Activated T-cell treated with anti-CD3 and anti-CD28 coated beads for 48 hours (primary cell): ENCODE data around the gene B4GALNT4.
"Not testable (repeated sequence)": the region's sequence is repeated elsewhere in the genome, so short reads cannot be mapped to it uniquely, and the experiment has no call there.

Experiments used
- DNase-seq: peaks from one replicate; pipeline ENCODE4 v3.0.0-alpha.2; 2020; ENCODE audit warnings: low read depth

The B4GALNT4 gene

GRCh38 chr11:369336-370018 is at the start of gene B4GALNT4:
TSS of gene B4GALNT4 (plus strand) at chr11:369499. CDS start at chr11:369804, 305 bp downstream.
- DNase-seq = no peak

- not testable (repeated sequence) for DNase-seq
Observed at GRCh38 chr11:319888-320273, 49.4 kb upstream of the B4GALNT4 start.

GRCh38 chr11:324156-324555 is 45.1 kb upstream of the B4GALNT4 start:
- DNase-seq = no peak

- not testable (repeated sequence) for DNase-seq
Observed at GRCh38 chr11:324593-325517, 44.4 kb upstream of the B4GALNT4 start.

GRCh38 chr11:325796-326591 is 43.3 kb upstream of the B4GALNT4 start:
- DNase-seq = no peak

- DNase-seq = no peak
Observed at GRCh38 chr11:326592-326841, 42.8 kb upstream of the B4GALNT4 start.

- peak; percentile 61 for DNase-seq
Observed at GRCh38 chr11:326842-327580, 42.3 kb upstream of the B4GALNT4 start.

GRCh38 chr11:327581-327923 is 41.7 kb upstream of the B4GALNT4 start:
- DNase-seq = no peak

GRCh38 chr11:328012-328411 is 41.3 kb upstream of the B4GALNT4 start:
- no peak for DNase-seq

GRCh38 chr11:328516-329100 is 40.7 kb upstream of the B4GALNT4 start:
- not testable (repeated sequence) for DNase-seq

GRCh38 chr11:329886-330253 is 39.4 kb upstream of the B4GALNT4 start:
- DNase-seq = no peak

- DNase-seq = no peak
Observed at GRCh38 chr11:330307-330693, 39.0 kb upstream of the B4GALNT4 start.

GRCh38 chr11:330694-331357 is 38.5 kb upstream of the B4GALNT4 start:
- DNase-seq = no peak

GRCh38 chr11:331358-332060 is 37.8 kb upstream of the B4GALNT4 start:
- no peak for DNase-seq

- DNase-seq = no peak
Observed at GRCh38 chr11:332651-333480, 36.4 kb upstream of the B4GALNT4 start.

GRCh38 chr11:333616-334263 is 35.6 kb upstream of the B4GALNT4 start:
- DNase-seq = not testable (repeated sequence)

GRCh38 chr11:334264-334994 is 34.9 kb upstream of the B4GALNT4 start:
- no peak for DNase-seq
